Measurements from ENCODE around the gene IFT122.

Gene IFT122

DNA sequence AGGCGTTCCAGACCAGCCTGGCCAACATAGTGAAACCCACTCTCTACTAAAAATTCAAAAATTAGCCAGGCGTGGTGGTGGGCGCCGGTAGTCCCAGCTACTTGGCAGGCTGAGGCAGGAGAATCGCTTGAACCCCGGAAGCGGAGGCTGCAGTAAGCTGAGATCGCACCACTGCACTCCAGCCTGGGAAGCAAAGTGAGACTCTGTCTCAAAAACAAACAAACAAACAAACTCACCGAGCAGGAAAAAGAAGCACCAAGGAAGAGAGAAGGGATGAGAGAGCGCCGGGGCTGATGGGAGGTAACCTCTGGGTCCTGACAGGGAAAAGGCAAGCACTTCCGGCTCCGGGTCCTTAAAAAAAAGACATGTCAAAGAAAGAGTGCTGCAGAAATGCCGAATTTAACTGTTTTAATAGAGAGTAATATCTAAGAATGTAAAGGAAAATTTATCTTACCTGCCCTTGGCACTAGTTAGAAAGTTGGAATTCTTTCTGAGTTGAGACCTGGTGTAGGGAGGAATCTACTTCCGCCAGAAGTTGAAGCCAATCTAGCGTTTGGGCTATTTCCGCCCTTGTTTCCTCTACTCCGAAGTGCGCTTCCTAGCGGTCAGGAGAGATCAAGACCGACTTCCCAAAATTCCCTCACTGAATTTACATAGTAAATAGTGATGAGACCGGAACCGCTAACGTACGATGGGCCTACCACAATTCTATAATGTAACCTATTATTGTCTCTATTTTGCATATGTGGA lies 40.7 kb upstream of the IFT122 start:
- Mint-ChIP-seq H3K9me3 (no peaks in the 10 kb centered on the region), H3K36me3 (ENCODE audit: low read depth) (peaks cover 4% of the 10 kb centered on the region), H3K4me1 (peaks cover 45% of the 10 kb centered on the region), H3K27ac (peak overlapping the region; percentile 100), H3K27me3 (ENCODE audit: low read depth, poor library complexity) (peaks cover 5% of the 10 kb centered on the region), H3K4me3 (peak overlapping the region; percentile 99)
- TF ChIP-seq, protein P1, sequence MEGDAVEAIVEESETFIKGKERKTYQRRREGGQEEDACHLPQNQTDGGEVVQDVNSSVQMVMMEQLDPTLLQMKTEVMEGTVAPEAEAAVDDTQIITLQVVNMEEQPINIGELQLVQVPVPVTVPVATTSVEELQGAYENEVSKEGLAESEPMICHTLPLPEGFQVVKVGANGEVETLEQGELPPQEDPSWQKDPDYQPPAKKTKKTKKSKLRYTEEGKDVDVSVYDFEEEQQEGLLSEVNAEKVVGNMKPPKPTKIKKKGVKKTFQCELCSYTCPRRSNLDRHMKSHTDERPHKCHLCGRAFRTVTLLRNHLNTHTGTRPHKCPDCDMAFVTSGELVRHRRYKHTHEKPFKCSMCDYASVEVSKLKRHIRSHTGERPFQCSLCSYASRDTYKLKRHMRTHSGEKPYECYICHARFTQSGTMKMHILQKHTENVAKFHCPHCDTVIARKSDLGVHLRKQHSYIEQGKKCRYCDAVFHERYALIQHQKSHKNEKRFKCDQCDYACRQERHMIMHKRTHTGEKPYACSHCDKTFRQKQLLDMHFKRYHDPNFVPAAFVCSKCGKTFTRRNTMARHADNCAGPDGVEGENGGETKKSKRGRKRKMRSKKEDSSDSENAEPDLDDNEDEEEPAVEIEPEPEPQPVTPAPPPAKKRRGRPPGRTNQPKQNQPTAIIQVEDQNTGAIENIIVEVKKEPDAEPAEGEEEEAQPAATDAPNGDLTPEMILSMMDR (IDR thresholded peaks at IDR 0.05), result peak; percentile 61
- DNase-seq, result peak; percentile 68

- no peaks in the 10 kb centered on the region for H3K9me3 Mint-ChIP-seq
- H3K27me3 Mint-ChIP-seq (ENCODE audit: low read depth, poor library complexity), result peaks cover 5% of the 10 kb centered on the region
- H3K27ac Mint-ChIP-seq, result peak overlapping the region; percentile 100
- DNase-seq, result no peak
- peak overlapping the region; percentile 99 for H3K4me3 Mint-ChIP-seq
- TF ChIP-seq, protein P1 (IDR thresholded peaks at IDR 0.05), result no peak
- no peaks in the 10 kb centered on the region for H3K36me3 Mint-ChIP-seq (ENCODE audit: low read depth)
- peaks cover 41% of the 10 kb centered on the region for H3K4me1 Mint-ChIP-seq
Observed at GRCh38 chr3:129399895-129400357, 40.1 kb upstream of the IFT122 start.

- Mint-ChIP-seq H3K4me1 (peaks cover 29% of the 10 kb centered on the region), H3K27me3 (ENCODE audit: low read depth, poor library complexity) (peaks cover 5% of the 10 kb centered on the region), H3K4me3 (no peak overlapping the region), H3K36me3 (ENCODE audit: low read depth) (no peaks in the 10 kb centered on the region), H3K27ac (no peak overlapping the region), H3K9me3 (no peaks in the 10 kb centered on the region)
- DNase-seq, result no peak
- TF ChIP-seq, protein P1 (IDR thresholded peaks at IDR 0.05), result no peak
Observed at GRCh38 chr3:129402210-129402609, 37.8 kb upstream of the IFT122 start.

DNA sequence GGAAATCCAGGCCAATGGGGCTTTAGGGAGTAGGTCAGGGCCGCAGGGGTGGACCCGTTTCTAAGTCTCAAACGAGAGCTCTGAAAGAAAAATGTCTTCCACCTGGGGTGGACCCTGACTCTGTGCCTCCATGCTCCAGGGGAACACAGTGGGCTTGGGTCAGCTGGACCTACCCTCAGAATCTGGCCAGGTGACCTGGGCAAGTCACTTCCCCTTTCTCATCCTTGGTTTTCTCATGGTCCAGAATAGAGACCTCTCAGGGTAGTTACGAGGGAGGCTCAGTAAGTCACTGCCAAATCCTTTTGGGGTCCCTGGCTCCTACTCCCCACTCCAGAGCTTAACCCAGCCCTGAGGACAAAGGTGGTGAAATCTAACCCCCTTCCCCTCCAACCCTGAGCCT lies 37.4 kb upstream of the IFT122 start:
- Mint-ChIP-seq H3K4me1 (peaks cover 25% of the 10 kb centered on the region), H3K4me3 (no peak overlapping the region), H3K27ac (peak overlapping the region; percentile 58), H3K27me3 (ENCODE audit: low read depth, poor library complexity) (peaks cover 5% of the 10 kb centered on the region), H3K9me3 (no peaks in the 10 kb centered on the region), H3K36me3 (ENCODE audit: low read depth) (no peaks in the 10 kb centered on the region)
- TF ChIP-seq, protein P1 (IDR thresholded peaks at IDR 0.05), result no peak
- no peak for DNase-seq

- no peaks in the 10 kb centered on the region for H3K9me3 Mint-ChIP-seq
- TF ChIP-seq, protein P1 (IDR thresholded peaks at IDR 0.05), result no peak
- no peak overlapping the region for H3K27ac Mint-ChIP-seq
- peaks cover 16% of the 10 kb centered on the region for H3K4me1 Mint-ChIP-seq
- no peaks in the 10 kb centered on the region for H3K36me3 Mint-ChIP-seq (ENCODE audit: low read depth)
- DNase-seq, result no peak
- H3K27me3 Mint-ChIP-seq (ENCODE audit: low read depth, poor library complexity), result peaks cover 5% of the 10 kb centered on the region
- no peak overlapping the region for H3K4me3 Mint-ChIP-seq
Observed at GRCh38 chr3:129403450-129403849, 36.6 kb upstream of the IFT122 start.

DNA sequence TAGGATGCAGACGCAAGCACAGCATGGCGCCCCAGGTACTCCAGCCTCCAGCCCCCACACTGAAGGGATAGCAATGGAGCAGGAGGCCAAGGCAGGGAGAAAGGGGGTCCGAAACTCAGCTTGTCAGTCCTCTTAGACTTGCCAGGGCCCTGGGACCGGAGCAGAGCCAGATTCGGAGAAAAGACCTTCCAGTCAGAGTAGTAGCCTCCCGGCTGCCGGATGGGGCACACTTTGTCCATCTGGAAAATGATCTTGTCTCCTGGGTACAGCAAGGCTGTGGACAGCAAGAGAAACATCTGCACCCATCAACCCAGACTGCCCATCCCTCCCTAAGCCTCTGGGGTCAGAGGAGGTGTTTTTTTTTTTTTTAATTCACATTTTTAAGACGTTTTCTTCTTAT lies 35.9 kb upstream of the IFT122 start:
- Mint-ChIP-seq H3K4me3 (no peak overlapping the region), H3K4me1 (peaks cover 10% of the 10 kb centered on the region), H3K36me3 (ENCODE audit: low read depth) (no peaks in the 10 kb centered on the region), H3K27me3 (ENCODE audit: low read depth, poor library complexity) (peaks cover 5% of the 10 kb centered on the region), H3K9me3 (no peaks in the 10 kb centered on the region), H3K27ac (no peak overlapping the region)
- TF ChIP-seq, protein P1 (IDR thresholded peaks at IDR 0.05), result no peak
- DNase-seq, result no peak
